Measurements from ENCODE around the gene KIF1B.

The KIF1B gene

DNA sequence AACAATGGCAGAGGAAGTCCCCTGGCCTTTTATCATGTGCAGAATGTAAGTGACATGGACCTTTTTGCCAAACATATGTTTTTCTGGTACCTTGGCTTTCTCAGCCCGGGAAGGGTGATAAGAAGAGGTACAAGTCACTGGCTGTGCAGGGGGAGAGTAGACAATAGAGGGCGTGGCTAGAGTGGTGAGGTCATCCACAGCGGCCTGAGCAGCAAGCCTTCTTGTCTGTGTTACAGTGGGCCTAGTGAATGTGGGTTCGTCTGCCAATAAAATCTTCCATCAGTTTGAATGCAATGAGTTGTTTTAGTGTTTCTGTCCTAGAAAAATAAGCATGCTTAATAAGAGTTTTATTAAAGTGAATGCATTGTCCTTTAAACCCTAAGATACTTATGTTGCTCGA, 129.4 kb downstream of the KIF1B start:
- DNase-seq: no peak

- DNase-seq: no peak
These were observed 130.7 kb downstream of the KIF1B start for GRCh38 chr1:10340930-10341590.

GRCh38 chr1:10347109-10347508, 136.7 kb downstream of the KIF1B start:
- no peak for DNase-seq

- DNase-seq: no peak
These were observed 142.9 kb downstream of the KIF1B start for GRCh38 chr1:10353282-10353681.

DNA sequence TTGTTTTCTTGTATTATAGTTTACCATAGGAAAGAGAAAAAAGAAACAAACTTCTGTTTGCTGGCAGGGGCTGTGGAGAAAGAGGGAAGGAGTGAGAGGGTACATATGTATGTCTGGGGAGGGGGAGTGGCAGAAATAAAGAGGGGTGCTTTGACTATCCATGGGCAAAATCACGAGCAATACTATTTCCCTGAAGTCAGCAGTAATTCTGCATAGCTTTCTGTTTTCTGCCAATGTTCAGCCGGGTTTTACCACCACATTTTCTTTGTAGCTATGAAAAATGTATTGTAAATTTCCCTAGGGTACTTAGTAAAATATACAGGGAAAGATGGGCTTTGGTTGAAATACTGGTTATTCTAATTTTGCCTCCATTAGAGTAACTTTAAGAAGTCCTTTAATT, 143.3 kb downstream of the KIF1B start:
- no peak for DNase-seq

- no peak for DNase-seq
These were observed 149.7 kb downstream of the KIF1B start for GRCh38 chr1:10360045-10360444.

- DNase-seq: no peak
These were observed 151.1 kb downstream of the KIF1B start for GRCh38 chr1:10361515-10361914.

DNA sequence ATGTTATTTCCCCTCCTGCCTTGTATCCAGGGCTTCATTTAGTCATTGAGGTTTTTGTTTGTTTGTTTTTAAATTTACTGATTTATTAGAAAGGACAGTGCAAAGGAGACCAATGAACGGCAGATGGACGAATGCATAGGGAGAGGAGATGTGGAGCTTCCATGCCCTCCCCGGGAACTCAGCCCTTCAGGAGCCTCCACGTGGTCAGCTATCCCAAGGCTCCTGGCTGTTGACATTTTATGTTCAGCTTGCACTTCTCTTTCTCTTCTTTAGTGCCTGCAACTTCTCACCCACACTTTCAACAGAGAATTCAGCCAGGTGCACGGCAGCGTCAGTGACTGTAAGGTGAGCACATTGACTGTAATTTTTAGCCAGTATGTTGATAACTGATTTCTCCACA, 157.8 kb downstream of the KIF1B start:
- DNase-seq: no peak

- DNase-seq: no peak
These were observed 164.1 kb downstream of the KIF1B start for GRCh38 chr1:10374442-10374860.

DNA sequence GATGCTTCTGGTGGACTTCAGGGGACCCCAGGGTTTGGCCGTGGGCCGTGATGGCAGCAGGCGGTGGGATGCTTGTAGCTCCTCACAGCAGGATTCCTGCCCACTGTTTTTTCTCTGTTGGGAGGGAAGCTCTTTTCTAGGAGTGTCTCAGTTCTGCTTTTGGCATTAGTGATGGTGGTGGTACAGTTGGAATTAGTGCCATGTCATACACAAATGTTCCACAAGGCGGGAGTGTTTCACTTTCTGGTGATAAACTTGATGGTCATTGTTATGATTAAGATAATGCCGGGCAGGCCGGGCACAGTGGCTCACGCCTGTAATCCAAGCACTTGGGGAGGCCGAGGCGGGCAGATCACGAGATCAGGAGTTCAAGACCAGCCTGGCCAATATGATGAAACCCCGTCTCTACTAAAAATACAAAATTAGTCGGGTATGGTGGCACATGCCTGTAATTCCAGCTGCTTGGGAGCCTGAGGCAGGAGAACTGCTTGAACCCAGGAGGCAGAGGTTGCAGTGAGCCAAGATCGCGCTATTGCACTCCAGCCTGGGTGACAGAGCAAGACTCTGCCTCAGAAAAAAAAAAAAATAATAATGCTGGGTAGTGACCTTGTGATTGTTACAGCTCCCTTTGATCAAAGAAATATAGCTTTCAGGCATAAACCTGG, 167.1 kb downstream of the KIF1B start:
- peak; percentile 87 to 93 (median 91) for DNase-seq

GRCh38 chr1:10378081-10378841, 167.9 kb downstream of the KIF1B start:
- peak; percentile 91 to 97 (median 94) for DNase-seq

- DNase-seq: no peak
These were observed 168.8 kb downstream of the KIF1B start for GRCh38 chr1:10379101-10379620.

DNA sequence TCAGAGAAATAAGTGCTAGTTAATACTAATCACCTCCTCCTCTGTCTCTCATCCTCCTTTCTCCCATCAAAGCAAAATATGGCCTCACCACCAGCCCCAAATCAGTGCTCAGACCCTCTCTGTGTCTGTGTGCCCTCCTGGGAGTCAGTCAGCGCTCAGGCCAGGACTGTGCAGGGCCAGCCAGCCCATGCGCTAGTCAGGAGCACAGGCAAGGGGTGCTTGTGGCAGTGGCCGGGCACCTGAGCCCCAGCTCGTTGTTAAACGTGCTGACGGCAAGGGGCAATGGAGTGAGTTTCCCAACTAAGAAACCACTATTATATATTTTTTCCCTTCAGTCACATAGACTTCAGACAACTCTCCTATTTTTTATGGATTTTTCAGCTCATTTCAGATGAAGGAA, 169.3 kb downstream of the KIF1B start:
- no peak for DNase-seq

DNA sequence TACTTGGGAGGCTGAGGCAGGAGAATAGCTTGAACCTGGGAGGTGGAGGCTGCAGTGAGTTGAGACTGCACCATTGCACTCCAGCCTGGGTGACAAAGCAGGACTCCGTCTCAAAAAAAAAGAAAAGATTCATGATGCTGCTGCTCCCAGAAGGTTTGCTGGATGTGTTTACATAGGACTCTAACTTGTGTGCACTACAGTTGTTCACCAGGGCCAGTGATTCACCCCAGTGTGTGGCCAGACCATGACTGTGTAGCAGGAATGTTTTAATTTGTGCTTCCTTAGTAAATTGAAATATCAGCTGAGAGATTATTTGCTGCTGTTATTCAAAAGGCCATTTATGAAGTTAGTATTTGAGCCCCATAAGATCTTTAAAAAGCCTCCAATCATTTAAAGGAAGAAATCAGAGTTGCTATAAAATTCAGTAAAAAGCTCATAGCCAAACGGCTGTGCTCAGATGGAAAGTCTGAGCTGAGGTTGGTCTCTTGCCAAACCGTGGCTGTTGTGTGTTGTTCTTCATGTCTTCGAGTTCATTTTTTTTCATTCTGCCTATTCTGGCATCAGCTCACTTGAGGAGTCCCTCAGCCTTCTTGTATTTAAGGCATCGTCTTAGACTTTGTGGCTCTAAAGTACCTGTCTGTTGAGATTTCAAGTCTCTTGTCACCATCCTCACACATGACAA, 170.4 kb downstream of the KIF1B start:
- DNase-seq: no peak

GRCh38 chr1:10383630-10384029, 173.3 kb downstream of the KIF1B start:
- DNase-seq: no peak

DNA sequence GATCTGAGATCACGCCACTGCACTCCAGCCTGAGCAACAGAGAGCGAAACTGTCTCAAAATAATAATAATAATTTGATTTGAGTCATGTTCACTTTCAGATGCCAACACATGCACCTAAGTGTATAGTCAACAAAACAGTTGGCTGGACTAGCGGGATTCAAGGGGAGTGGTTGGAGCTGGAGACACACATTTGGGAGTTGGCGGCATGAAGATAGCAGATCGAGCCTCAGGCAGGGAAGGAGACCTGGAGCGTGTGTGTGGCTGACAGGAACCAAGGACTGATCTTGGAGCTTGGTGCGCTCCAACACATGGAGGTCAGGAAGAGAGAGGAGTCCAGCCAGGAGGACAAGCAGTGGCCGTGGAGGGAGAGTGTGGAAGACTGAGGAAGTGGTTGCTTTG, 173.8 kb downstream of the KIF1B start:
- DNase-seq: no peak

DNA sequence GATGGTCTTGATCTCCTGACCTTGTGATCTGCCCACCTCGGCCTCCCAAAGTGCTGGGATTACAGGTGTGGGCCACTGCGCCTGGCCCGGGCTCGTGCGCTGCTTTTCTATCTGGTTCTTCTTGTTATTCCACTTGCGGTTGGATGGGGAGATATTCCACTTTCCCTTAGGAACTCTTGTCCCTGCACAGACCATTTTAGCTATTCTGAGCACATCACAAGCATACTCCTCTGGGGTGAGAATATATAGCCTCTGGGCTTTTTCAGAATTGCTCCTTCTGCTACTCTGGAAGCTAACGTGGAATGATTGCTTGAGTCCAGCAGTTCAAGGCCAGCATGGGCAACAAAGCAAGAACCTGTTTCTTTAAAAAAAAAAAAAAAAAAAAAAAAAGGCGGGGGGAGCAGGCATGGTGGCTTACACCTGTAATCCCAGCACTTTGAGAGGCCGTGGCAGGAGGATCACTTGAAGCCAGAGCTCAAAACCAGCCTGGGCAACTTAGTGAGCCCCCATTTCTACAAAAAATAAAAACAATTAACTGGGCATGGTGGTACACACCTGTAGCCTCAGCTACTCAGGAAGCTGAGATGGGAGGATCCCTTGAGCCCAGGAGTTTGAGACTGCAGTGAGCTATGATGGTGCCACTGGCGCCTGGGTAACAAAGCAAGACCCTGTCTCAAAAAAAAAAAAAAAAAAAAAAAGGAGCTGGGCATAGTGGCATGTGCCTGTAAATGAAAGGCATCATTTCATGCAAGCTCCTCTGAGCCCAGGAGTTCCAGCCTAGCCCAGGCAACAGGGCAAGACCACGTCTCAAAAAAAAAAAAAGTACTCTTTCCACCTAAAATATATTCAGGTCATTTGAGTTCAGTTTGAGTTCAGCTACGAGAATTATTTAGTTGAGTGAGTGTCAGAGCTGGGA, 176.6 kb downstream of the KIF1B start:
- no peak for DNase-seq

- peak; percentile 73 to 91 (median 82) for DNase-seq
These were observed 177.5 kb downstream of the KIF1B start for GRCh38 chr1:10387677-10388386.

DNA sequence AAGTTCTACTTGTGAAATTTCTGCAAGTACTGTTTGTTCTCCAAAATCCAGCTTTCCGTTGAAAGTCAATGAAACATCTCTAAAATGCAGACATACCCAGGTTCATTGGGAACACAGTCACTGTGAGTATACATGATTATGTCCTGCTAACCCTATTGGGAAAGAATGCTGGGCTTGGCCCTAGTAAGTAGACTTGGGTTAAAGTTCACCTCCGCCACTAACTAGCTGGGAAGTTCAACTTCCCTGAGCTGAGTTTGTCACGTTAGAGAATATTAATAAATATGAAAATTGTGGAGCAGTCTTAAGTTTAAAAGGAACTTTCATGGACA, 178.0 kb downstream of the KIF1B start:
- DNase-seq: no peak

DNA sequence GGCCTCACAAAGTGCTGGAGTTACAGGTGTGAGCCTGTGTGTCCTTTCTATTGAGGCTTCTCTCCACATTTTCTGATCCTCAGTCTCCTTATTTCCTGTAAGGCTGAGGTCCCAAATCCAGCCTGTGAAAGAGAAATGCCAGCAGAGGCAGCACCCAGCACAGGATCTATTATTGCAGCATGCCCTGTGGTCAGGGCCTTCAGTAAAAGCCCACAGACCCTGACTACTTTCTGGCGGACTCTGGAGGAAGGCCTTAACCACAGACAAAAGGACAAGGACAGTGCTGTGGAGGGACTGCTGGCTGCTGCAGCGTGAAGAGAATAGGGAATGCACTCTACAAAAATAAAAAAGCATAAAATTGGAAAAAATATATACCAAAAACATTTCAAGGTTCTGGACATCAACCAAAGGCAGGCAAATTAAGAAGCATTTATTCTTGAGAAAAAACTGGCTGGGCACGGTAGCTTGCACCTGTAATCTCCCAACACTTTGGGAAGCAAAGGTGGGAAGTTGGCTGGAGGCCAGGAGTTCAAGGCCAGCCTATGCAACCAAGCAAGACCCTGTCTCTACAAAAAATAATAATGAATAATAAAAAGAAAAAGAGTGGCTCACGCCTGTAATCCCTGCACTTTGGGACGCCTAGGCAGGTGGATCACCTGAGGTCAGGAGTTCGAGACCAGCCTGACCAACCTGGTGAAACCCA, 179.1 kb downstream of the KIF1B start:
- peak in 3 of 4 experiments; percentile 25 to 37 (median 34) for DNase-seq

- DNase-seq: no peak
These were observed 186.5 kb downstream of the KIF1B start for GRCh38 chr1:10396870-10397269.
